Measurements from ENCODE around the gene FAM149B1.

The FAM149B1 gene

DNA sequence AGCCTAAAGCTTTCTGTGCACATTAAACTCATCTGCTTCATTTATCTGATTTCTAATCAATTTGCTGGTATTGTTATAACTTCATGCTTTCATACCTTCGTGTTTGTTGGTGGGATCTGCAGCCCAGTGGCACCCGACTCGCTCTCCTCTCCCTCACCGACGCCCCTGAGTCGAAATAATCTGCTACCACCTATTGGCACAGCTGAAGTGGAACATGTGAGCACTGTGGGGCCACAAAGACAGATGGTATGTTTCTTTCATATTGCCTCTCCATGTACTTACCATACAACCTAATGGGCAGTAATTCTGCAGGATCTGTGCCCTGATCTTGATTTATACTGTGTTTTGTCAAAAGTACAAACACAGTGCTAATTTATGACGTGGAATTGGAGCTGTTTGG lies 66.8 kb downstream of the FAM149B1 start:
- in situ Hi-C loops (cut with HindIII; ENCODE audit: low sequenced_read_pairs) = no loop called here
- H3K4me3 ChIP-seq (ENCODE audit: low read depth, low read length) = no peak overlapping the region
- TF ChIP-seq, protein P1, sequence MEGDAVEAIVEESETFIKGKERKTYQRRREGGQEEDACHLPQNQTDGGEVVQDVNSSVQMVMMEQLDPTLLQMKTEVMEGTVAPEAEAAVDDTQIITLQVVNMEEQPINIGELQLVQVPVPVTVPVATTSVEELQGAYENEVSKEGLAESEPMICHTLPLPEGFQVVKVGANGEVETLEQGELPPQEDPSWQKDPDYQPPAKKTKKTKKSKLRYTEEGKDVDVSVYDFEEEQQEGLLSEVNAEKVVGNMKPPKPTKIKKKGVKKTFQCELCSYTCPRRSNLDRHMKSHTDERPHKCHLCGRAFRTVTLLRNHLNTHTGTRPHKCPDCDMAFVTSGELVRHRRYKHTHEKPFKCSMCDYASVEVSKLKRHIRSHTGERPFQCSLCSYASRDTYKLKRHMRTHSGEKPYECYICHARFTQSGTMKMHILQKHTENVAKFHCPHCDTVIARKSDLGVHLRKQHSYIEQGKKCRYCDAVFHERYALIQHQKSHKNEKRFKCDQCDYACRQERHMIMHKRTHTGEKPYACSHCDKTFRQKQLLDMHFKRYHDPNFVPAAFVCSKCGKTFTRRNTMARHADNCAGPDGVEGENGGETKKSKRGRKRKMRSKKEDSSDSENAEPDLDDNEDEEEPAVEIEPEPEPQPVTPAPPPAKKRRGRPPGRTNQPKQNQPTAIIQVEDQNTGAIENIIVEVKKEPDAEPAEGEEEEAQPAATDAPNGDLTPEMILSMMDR (IDR thresholded peaks at IDR 0.05; ENCODE audit: low read depth, low read length, missing control alignments) = no peak
- DNase-seq (ENCODE audit: low read depth) = no peak

DNA sequence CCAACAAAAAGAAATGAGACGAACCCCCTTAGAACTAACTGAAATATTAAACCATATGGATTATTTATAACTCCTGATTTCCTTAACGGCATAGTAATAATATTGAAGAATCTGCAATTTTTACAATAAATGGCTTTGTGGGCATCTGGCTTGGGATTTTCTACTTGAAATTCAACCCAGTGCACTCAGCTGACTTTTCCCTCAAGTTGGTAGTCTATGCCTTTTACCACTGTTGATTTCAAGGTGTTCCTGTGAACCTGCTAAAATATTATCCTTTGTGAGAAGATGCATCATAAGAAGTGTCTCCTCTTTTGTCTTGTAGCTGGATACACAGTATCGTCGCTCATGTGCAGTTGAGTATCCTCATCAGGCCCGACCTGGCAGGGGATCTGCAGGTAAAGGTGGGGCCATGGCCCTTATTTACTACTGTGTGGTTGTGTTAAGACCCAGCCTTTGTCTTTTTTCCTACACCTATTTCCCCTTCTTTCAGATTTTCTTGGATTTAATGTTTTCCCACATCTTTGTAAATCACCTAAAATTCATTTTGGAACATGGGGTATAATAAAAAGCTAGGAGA lies 71.2 kb downstream of the FAM149B1 start:
- no peak for DNase-seq (ENCODE audit: low read depth)
- in situ Hi-C loops (cut with HindIII; ENCODE audit: low sequenced_read_pairs) = no loop called here
- TF ChIP-seq, protein P1 (IDR thresholded peaks at IDR 0.05; ENCODE audit: low read depth, low read length, missing control alignments) = no peak
- no peak overlapping the region for H3K4me3 ChIP-seq (ENCODE audit: low read depth, low read length)

DNA sequence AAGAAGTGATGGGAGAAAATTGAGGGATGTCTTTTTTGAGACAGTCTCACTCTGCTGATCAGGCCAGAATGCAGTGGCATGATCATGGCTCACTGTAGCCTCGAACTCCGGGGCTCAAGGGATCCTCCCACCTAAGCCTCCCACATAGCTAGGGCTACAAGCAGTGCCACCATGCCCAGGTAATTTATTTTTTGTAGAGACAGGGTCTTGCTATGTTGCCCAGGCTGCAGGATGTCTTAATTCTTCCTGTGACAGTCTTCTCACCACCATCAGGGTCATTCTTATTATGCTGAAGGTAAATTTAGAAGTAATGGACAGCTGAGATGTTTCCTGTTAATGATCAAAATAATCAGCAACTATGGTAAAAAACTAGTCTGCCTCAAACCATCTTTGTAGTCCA lies 72.0 kb downstream of the FAM149B1 start:
- H3K4me3 ChIP-seq (ENCODE audit: low read depth, low read length) = no peak overlapping the region
- in situ Hi-C loops (cut with HindIII; ENCODE audit: low sequenced_read_pairs) = no loop called here
- no peak for DNase-seq (ENCODE audit: low read depth)
- TF ChIP-seq, protein P1 (IDR thresholded peaks at IDR 0.05; ENCODE audit: low read depth, low read length, missing control alignments) = no peak

DNA sequence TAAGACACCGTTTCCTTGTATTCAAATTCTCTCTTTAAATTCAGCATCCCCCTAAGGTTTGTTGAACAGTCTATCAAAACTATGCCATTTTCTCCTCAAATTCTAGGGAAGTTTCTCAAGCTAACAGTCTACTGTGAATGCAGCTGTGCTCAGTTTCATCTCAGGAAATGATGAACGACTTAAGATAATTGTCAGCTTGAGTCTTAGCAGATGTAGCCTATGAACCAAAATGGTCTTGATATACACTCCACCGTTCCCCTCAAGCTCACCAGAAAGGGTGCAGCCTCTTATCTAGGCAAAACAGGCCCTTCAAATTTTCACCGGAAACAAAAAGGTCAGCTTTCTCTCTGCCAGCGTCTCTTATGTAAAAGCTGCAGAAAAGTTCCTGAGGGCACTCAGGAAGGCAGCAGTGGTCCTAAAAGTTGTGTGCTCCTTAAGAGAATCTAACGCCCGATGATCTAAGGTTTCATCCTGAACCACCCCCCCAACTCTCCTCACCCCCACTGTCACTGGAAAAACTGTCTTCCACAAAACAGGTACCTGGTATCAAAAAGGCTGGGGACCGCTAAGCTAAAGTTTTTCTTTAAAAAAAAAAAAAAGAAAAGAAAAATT lies 77.1 kb downstream of the FAM149B1 start:
- in situ Hi-C loops (cut with HindIII; ENCODE audit: low sequenced_read_pairs) = no loop called here
- peak overlapping the region; percentile 85 for H3K4me3 ChIP-seq (ENCODE audit: low read depth, low read length)
- TF ChIP-seq, protein P1 (IDR thresholded peaks at IDR 0.05; ENCODE audit: low read depth, low read length, missing control alignments) = no peak
- no peak for DNase-seq (ENCODE audit: low read depth)

DNA sequence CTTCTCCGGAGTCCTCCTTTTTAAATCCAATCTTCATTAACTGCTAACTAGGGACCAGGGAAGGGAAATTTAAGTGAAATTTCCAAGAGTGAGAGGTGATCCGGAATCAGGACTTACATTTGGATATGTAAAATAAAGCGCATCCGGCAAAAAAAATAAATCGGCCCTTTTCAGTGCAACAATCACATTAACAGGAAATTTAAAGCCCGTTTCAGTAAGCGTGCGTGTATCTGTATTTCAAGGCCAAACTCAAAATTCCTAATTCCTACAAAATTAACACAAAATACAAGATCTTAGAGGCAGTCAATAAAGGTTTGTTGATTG lies 78.4 kb downstream of the FAM149B1 start:
- in situ Hi-C loops (cut with HindIII; ENCODE audit: low sequenced_read_pairs) = no loop called here
- TF ChIP-seq, protein P1 (IDR thresholded peaks at IDR 0.05; ENCODE audit: low read depth, low read length, missing control alignments) = no peak

GRCh38 chr10:73246646-73247508 lies 79.0 kb downstream of the FAM149B1 start, which contains the start of gene DNAJC9:
Gene DNAJC9, minus strand, starts transcription at chr10:73247255. Its CDS starts 66 bp downstream, at chr10:73247189.
- TF ChIP-seq, protein P1 (IDR thresholded peaks at IDR 0.05; ENCODE audit: low read depth, low read length, missing control alignments) = no peak
- in situ Hi-C loops (cut with HindIII; ENCODE audit: low sequenced_read_pairs) = no loop called here
- DNase-seq (ENCODE audit: low read depth) = peak; percentile 75
- H3K4me3 ChIP-seq (ENCODE audit: low read depth, low read length) = peak within 1 kb of the TSS; percentile 85

More for the DNA sequence above, 78.4 kb downstream of the FAM149B1 start:
- DNase-seq (ENCODE audit: low read depth) = no peak
- H3K4me3 ChIP-seq (ENCODE audit: low read depth, low read length) = peak overlapping the region; percentile 85
